ENCODE data around the gene RBM10.
"Not testable (repeated sequence)": the region's sequence is repeated elsewhere in the genome, so short reads cannot be mapped to it uniquely, and the experiment has no call there.

Gene RBM10

GRCh38 chrX:47144626-47145394 is at the start of gene RBM10, which contains the start of gene NDUFB11:
Gene RBM10, plus strand, starts transcription at chrX:47145221. Its CDS starts 2,261 bp downstream, at chrX:47147482.
Gene NDUFB11, minus strand, starts transcription at chrX:47144702. Its CDS starts 23 bp downstream, at chrX:47144679.
- peak; percentile 98 for DNase-seq

GRCh38 chrX:47097018-47097417 is 48.0 kb upstream of the RBM10 start:
- peak; percentile 79 for DNase-seq

GRCh38 chrX:47098338-47099094 is 46.5 kb upstream of the RBM10 start:
- DNase-seq: no peak

GRCh38 chrX:47101206-47101605 is 43.8 kb upstream of the RBM10 start:
- DNase-seq: no peak

DNA sequence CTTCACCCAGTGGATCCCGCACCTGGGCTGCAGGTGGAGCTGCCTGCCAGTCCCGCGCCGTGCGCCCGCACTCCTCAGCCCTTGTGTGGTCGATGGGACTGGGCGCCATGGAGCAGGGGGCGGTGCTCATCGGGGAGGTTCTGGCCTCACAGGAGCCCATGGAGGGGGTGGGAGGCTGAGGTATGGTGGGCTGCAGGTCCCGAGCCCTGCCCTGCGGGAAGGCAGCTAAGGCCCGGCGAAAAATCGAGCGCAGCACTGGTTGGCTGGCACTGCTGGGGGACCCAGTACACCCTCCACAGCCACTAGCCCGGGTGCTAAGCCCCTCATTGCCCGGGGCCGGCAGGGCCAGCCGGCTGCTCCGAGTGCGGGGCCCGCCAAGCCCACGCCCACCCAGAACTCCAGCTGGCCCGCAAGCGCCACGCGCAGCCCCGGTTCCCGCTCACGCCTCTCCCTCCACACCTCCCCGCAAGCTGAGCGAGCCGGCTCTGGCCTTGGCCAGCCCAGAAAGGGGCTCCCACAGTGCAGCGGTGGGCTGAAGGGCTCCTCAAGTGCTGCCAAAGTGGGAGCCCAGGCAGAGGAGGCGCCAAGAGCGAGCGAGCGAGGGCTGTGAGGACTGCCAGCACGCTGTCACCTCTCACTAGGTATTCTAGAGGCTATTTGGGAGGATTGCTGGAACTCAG is 33.9 kb upstream of the RBM10 start:
- not testable (repeated sequence) for DNase-seq

- DNase-seq: no peak
These were observed 32.6 kb upstream of the RBM10 start for GRCh38 chrX:47112316-47112954.

- DNase-seq: not testable (repeated sequence)
These were observed 28.4 kb upstream of the RBM10 start for GRCh38 chrX:47116551-47117110.

DNA sequence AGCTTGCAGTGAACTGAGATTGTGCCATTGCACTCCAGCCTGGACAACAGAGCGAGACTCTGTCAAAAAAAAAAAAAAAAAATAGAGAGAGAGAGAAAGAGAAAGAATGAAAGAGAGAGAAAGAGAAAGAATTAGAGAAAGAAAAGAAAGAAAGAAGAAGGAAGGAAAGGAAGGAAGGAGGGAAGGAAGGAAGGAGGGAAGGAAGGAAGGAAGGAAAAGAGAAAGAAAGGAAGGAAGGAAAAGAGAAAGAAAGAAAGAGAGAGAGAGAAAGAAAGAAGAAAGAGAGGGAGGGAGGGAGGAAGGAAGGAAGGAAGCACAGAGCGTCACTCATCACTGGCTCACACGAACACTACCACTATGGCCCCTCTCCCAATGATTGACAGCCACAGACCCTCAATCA is 20.6 kb upstream of the RBM10 start:
- DNase-seq: not testable (repeated sequence)

GRCh38 chrX:47129157-47129898 is 15.7 kb upstream of the RBM10 start:
- DNase-seq: peak; percentile 97

- DNase-seq: peak; percentile 28
These were observed 15.1 kb upstream of the RBM10 start for GRCh38 chrX:47129899-47130358.

GRCh38 chrX:47133493-47133892 is 11.5 kb upstream of the RBM10 start:
- no peak for DNase-seq

GRCh38 chrX:47135650-47136049 is 9.4 kb upstream of the RBM10 start:
- peak; percentile 48 for DNase-seq

DNA sequence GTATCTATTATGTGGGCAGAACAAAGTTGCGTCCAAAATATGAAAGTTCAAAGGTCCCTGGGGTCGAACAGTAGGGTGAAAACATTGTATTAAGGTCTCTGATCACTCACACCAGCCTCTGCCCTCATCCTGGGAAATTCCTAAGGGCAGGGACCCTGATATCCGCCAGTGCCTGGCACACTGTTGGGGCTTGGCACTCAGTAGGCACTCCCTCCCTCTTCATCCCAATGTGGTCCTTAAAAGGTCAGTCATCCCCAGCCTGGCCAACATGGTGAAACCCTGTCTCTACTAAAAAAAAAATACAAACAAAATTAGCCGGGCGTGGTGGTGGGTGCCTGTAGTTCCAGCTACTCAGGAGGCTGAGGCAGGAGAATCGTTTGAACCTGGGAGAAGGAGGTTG is 6.8 kb upstream of the RBM10 start:
- DNase-seq: no peak

DNA sequence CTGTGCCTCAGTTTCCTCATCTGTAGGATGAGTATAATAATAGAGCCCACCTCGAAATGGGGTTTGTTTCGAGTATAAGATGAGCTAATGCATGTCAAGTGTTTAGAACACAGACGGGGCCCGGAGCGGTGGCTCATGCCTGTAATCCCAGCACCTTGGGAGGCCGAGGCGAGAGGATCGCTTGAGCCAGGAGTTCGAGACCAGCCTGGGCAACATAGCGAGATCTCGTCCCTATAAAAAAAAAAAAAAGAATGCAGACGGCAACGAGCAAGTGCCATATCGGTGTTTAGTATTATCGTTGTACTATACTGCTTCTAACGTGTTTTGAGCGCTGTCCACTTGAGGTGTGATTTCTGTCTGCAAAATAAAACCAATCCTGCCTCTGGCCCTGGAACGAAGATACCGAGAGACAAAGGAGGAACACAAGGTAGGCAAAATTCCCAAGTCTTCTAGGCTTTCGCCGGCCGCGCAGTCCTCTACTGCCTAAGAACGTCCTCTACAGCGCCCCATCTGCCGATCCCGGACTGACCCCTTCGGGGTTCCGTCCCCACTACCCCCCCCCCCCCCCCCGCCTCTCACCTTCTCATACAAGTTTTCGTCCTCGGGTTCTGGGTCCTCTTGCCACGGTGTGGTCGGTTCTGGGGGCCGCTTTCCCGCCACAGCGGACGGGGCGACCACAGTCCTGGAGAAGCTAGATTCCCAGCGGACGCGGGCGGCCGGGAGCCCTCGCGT is 961 bp upstream of the RBM10 start:
- peak; percentile 70 for DNase-seq

DNA sequence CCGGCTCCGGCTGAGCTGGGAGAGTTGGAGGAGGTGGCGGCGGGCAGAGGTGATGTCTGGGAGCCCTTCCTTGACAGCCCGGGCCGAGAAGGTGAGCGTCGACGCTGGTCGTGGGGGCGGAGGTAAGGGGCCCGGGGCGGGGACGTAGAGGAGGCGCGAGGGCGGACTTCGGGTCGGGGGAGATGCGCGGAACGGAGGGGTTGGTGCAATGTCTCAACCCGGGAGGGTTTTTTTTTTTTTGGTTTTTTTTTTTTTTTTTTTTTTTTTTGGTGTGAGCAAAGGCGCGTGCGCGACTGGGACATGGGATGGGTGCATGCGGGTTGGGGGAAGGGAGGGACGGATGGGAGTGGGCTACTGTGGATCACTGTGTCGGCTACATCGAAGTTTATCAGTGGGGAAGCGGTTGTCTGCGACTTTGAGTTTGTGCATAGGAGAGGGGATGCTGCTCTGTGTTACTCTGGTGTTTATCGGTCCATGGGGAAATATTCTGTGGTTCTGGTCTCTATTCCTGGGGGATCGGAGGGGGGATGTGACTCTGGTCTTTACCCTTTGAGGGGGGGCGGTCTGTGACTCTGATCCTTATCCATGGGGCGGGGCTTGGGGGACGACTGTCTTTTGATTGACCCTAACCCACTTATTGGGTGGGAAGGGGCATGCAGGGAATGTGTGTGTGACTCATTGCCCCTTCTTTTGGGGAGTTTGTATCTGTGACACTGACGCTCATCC is 537 bp downstream of the RBM10 start:
- peak; percentile 62 for DNase-seq

DNA sequence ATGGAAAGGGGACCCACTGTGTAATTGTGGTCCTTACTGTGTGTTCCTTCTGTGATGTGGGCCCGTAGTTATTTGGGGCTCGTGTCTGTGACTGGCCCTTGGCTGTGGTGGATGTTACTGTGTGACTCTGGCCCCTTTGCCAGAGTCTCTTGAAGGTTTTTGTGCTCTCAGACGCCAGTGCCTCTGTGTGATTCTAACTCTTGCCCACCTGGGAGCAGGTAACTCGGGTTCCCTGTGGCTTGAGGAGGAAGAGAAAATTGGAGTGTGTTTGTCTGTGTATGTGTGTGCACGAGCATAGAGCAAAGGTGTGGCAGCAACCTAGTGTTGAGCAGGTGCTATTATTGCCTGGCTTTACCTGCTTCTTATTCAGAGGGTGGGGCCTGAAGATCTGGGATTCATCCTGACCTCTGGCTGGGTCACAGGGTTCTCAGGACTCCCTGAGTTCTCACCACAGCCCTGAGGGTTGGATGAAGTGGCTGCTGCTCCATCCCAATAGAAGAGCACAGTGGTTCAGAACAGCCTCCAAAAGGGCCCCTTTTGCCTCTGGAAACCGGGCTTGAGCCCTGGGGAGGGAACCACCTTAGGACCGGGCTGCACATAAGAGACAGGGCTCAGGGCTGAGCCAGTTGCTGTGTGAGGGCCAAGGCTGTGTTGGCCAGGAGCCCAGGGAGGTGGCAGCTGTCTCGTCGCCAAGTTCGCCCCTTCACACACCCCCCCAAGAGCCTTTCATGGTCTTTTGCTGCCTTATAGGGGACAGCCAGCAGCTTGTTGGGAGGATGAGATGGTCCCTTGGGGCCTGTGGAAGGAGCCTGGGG is 1.3 kb downstream of the RBM10 start:
- peak; percentile 49 for DNase-seq

DNA sequence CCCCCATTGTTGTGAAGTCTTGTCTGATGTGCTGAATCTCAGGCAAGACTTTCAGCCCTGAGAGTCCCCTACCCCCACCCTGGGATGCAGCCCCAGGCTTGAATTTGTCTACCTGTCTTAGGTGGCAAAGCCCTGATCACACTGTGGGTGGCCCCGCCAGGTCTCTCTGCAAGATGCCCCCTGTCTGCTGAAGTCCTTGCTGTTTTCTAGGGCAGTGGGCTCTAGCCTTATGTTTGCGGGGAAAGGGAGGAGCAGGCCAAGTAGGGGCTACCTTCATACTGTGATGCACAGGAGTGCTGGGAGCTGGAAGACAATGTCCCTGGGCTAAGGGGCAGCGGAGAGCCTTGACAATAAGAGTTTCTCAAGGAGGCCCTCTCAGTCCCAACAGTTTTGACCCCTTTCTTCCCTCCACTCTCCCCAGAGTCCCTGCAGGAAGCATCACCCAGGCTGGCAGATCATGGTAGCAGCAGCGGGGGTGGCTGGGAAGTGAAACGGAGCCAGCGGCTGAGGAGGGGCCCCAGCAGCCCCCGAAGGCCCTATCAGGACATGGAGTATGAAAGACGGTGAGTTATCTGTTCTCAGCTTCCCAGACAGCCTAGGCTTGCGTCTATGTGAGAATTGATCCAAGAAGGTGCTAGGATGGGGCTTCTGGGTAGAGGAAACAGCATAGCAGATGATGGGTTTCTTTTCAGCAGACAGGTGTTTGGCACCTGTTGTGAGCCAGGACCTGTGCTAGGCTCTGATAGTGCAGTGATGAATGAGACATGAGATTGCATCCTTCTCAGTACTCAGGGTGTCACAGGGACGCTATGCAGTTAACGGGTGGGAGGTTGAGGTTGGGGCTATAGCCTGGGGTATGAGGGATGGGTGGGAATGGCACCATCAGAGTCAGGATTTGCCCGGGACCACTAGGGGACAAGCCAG is 2.2 kb downstream of the RBM10 start:
- DNase-seq: no peak

DNA sequence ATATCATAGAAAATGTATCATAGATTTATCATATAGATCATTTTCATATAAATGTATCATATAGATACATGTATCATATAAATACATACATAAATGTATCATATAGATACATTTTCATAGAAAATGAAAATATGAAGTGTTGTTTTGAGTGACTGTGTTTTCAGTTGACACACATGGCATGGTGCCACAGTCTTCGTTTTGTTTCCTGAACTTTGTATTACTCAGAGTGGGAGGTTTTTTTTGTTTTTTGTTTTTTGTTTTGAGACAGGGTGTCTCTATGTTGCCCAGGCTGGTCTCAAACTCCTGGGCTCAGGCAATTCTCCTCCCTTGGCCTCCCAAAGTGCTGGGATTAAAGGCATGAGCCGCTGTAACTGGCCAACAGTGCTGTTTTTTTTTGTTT is 3.9 kb downstream of the RBM10 start:
- no peak for DNase-seq

Data from NCI-H82 (cell line).